Fibroblast of villous mesenchyme (primary cell): ENCODE measurements around the gene DNAAF9. TPM values are rescaled to one million over a fixed set of nuclear protein-coding genes. Genes with fewer than 3 reads are reported as not detected.

ENCODE experiments used
- DNase-seq: peaks from one replicate; pipeline ENCODE4 v3.0.0-alpha.2; 2010; ENCODE audit warnings: low read depth
- H3K4me3 ChIP-seq: 2 replicates; pipeline ENCODE4 v1.5.1; 2011; ENCODE audit warnings: low read depth, mild to moderate bottlenecking, low read length
- CTCF ChIP-seq: IDR thresholded peaks from 2 replicates; pipeline ENCODE4 v1.5.1; 2012; ENCODE audit warnings: low read depth, mild to moderate bottlenecking, low read length; ENCODE audit not compliant: insufficient read depth
- total RNA-seq: library from RNA; depleted of rRNA; stranded (reverse); fragments of >200 nt; gene quantifications from 2 replicates; pipeline ENCODE4 v1.2.3, GENCODE V29; 2012

Gene DNAAF9
- total RNA-seq, 1 donor: 20.3 TPM

GRCh38 chr20:3446779-3447178 is 39.3 kb upstream of the DNAAF9 start:
- no peak for DNase-seq
- no peak for TF ChIP-seq CTCF
- H3K4me3 ChIP-seq: no peak overlapping the region

- TF ChIP-seq CTCF: no peak
Measured at GRCh38 chr20:3436864-3437574, 29.6 kb upstream of the DNAAF9 start.

GRCh38 chr20:3434232-3434631 is 26.8 kb upstream of the DNAAF9 start:
- TF ChIP-seq CTCF: no peak
- DNase-seq: no peak
- no peak overlapping the region for H3K4me3 ChIP-seq

More at GRCh38 chr20:3436864-3437574, 29.6 kb upstream of the DNAAF9 start:
- H3K4me3 ChIP-seq: no peak overlapping the region
- no peak for DNase-seq

- no peak for DNase-seq
- H3K4me3 ChIP-seq: no peak overlapping the region
- TF ChIP-seq CTCF: no peak
Measured at GRCh38 chr20:3433744-3434143, 26.3 kb upstream of the DNAAF9 start.

- no peak for DNase-seq
- no peak for TF ChIP-seq CTCF
- H3K4me3 ChIP-seq: no peak overlapping the region
Measured at GRCh38 chr20:3432844-3433243, 25.4 kb upstream of the DNAAF9 start.

- no peak for TF ChIP-seq CTCF
- DNase-seq: no peak
- no peak overlapping the region for H3K4me3 ChIP-seq
Measured at GRCh38 chr20:3431109-3431508, 23.6 kb upstream of the DNAAF9 start.
